HepG2 (cell line): Measurements from ENCODE around the gene MYO1E. TPM values are rescaled to one million over a fixed set of nuclear protein-coding genes. Genes with fewer than 3 reads are reported as not detected.

Source experiments
- ATAC-seq: fragments of 200-7000 bp; cut with Tn5 transposase; 3 replicates; pipeline ENCODE4 v1.9.1; 2020; ENCODE audit warnings: mild to moderate bottlenecking, moderate library complexity
- BruUV-seq: library from RNA; stranded (reverse); fragments of 400-500 nt; replicated peaks from 2 replicates; lab custom pipeline; 2021; lab: Mats Ljungman, UMichigan
- CTCF ChIA-PET: fragments of 300-600 bp; formaldehyde crosslinking; extraction: SDS; loops from one replicate; lab custom pipeline; 2021; ENCODE audit warnings: low total read pairs, inconsistent platforms, low intra/inter-chr PET ratio; lab: Yijun Ruan, JAX
- POLR2A ChIA-PET: fragments of 350-600 bp; sonication (Branson Sonifier 250); formaldehyde crosslinking; loops from one replicate; lab custom pipeline; 2020; ENCODE audit warnings: antibody characterized with exemption, inconsistent platforms; lab: Yijun Ruan, JAX
- DNase-seq: peaks from one replicate; pipeline ENCODE4 v3.0.0-alpha.2; 2015; ENCODE audit warnings: low spot score
- FAIRE-seq: peaks from 3 replicates; lab custom pipeline; 2011; peaks lifted over from hg19 to GRCh38; lab: Jason Lieb, UNC
- H2AFZ ChIP-seq: one replicate; pipeline ENCODE4 v1.6.1; 2011; ENCODE audit warnings: low read length, inconsistent platforms
- H3K27ac ChIP-seq: fragments of 300-600 bp; 3 replicates; pipeline ENCODE4 v1.8.0; 2011; ENCODE audit warnings: mixed run types, mild to moderate bottlenecking, mixed read lengths, low read length, inconsistent platforms; ENCODE audit not compliant: insufficient read depth; ENCODE audit errors: extremely low read length
- H3K27me3 ChIP-seq, 2 experiments: fragments of 200-600 bp in 1 of 2; 2 replicates in 1 of 2; 3 replicates in 1 of 2; pipeline versions ENCODE4 v1.6.0 to v1.8.0; 2011; ENCODE audit warnings: low read length in 2 of 2, mild to moderate bottlenecking in 2 of 2, moderate library complexity in 2 of 2, inconsistent platforms in 1 of 2; ENCODE audit not compliant: insufficient read depth in 2 of 2, control insufficient read depth in 1 of 2
- H3K36me3 ChIP-seq, 2 experiments: fragments of 200-600 bp in 1 of 2; replicated peaks in 1 of 2; 2 replicates in 1 of 2; 3 replicates in 1 of 2; pipeline versions ENCODE4 v1.5.1 to v1.8.0; 2011; ENCODE audit warnings: low read length in 2 of 2, inconsistent platforms in 1 of 2; ENCODE audit not compliant: insufficient read depth in 2 of 2, control insufficient read depth in 1 of 2
- H3K4me1 ChIP-seq: 2 replicates; pipeline ENCODE4 v1.5.1; 2012; ENCODE audit warnings: low read length, inconsistent platforms; ENCODE audit not compliant: insufficient read depth
- H3K4me2 ChIP-seq: 2 replicates; pipeline ENCODE4 v1.6.0; 2011; ENCODE audit warnings: low read depth, low read length, inconsistent platforms
- H3K4me3 ChIP-seq, 3 experiments: fragments of 200-600 bp in 1 of 3; sonication (generic), shearing (Covaris generic) in 1 of 3; replicated peaks in 1 of 3; 2 replicates each; pipeline ENCODE4 v1.5.1; 2011 to 2016; ENCODE audit warnings: low read length in 3 of 3, inconsistent platforms in 2 of 3, low read depth in 2 of 3, mild to moderate bottlenecking in 2 of 3, control low read depth in 1 of 3, mixed read lengths in 1 of 3; ENCODE audit not compliant: insufficient read depth in 1 of 3
- H3K79me2 ChIP-seq: one replicate; pipeline ENCODE4 v1.6.1; 2011; ENCODE audit warnings: low read length, inconsistent platforms; ENCODE audit not compliant: insufficient read depth
- H3K9ac ChIP-seq: 2 replicates; pipeline ENCODE4 v1.6.0; 2011; ENCODE audit warnings: mild to moderate bottlenecking, low read depth, low read length, inconsistent platforms; ENCODE audit not compliant: insufficient read depth
- H3K9me3 ChIP-seq: 2 replicates; pipeline ENCODE4 v1.5.1; 2012; ENCODE audit warnings: mild to moderate bottlenecking, low read length
- H4K20me1 ChIP-seq: 2 replicates; pipeline ENCODE4 v1.6.0; 2011; ENCODE audit warnings: inconsistent platforms, mild to moderate bottlenecking, low read length, moderate library complexity; ENCODE audit not compliant: insufficient read depth
- BCL6 ChIP-seq: IDR thresholded peaks from 2 replicates; pipeline ENCODE4 v1.6.1; 2016; ENCODE audit warnings: missing genetic modification reagents, missing compliant biosample characterization
- CREM ChIP-seq, 2 experiments: sonication (generic) in 1 of 2; formaldehyde crosslinking in 1 of 2; IDR thresholded peaks; 2 replicates each; pipeline versions ENCODE4 v1.4.0 to v1.6.1; 2016 to 2020; ENCODE audit warnings: antibody characterized with exemption in 1 of 2, mild to moderate bottlenecking in 1 of 2, missing genetic modification reagents in 1 of 2
- NR2F1 ChIP-seq, 2 experiments: fragments of 450-650 bp in 1 of 2; formaldehyde crosslinking in 1 of 2; IDR thresholded peaks; 2 replicates each; pipeline versions ENCODE4 v1.5.0 to v1.6.1; 2016 to 2020; ENCODE audit warnings: mild to moderate bottlenecking in 1 of 2, missing compliant biosample characterization in 1 of 2, missing genetic modification reagents in 1 of 2, moderate library complexity in 1 of 2
- RBAK ChIP-seq: sonication (generic); formaldehyde crosslinking; IDR thresholded peaks from 2 replicates; pipeline ENCODE4 v1.5.1; 2020; ENCODE audit warnings: mild to moderate bottlenecking, missing genetic modification reagents
- TOE1 ChIP-seq: sonication (generic); formaldehyde crosslinking; IDR thresholded peaks from 2 replicates; pipeline ENCODE4 v1.4.0; 2020; ENCODE audit warnings: mild to moderate bottlenecking, missing genetic modification reagents
- ZMYM4 ChIP-seq: sonication (generic); formaldehyde crosslinking; IDR thresholded peaks from 2 replicates; pipeline ENCODE4 v1.8.1; 2023; ENCODE audit warnings: mild to moderate bottlenecking, missing genetic modification reagents
- ZNF354B ChIP-seq: sonication (generic); formaldehyde crosslinking; IDR thresholded peaks from 2 replicates; pipeline ENCODE4 v1.8.0; 2022; ENCODE audit warnings: mild to moderate bottlenecking, missing genetic modification reagents
- WGBS: methylation state at CpG from one replicate; pipeline ENCODE4 v1.1.6; 2017; ENCODE audit warnings: low lambda C conversion rate; 5-methylcytosine and 5-hydroxymethylcytosine counted together
- in situ Hi-C: cut with HindIII; loops from 2 replicates; pipeline ENCODE4 v1.10.0; 2017; ENCODE audit warnings: low pct_unique_long_range_greater_than_20kb; ENCODE audit not compliant: extremely low pct_ligation_motif_present
- intact Hi-C: fragments of 100-400 bp; cut with micrococcal nuclease; formaldehyde crosslinking; loops from one replicate; pipeline ENCODE4 v1.10.0; 2022; ENCODE audit not compliant: unreplicated experiment
- polyA plus RNA-seq, 8 experiments: library from polyadenylated mRNA; depleted of rRNA in 3 of 8; stranded (reverse) in 7 of 8; unstranded in 1 of 8; fragments of >200 nt; fragmentation: Illumina TruSeq in 4 of 8; extraction: Trizol in 4 of 8; gene quantifications; 2 replicates each; pipeline versions ENCODE4 v1.2.1 to v1.2.3, GENCODE V29; 2011 to 2016; ENCODE audit warnings: low read depth in 4 of 8, missing spikeins in 1 of 8, mixed read lengths in 1 of 8; ENCODE audit not compliant: insufficient read depth in 1 of 8
- total RNA-seq, 5 experiments: library from RNA; depleted of rRNA; stranded (reverse); fragments of >200 nt; fragmentation: Illumina TruSeq; extraction: Trizol; gene quantifications; 2 replicates each; pipeline ENCODE4 v1.2.3, GENCODE V29; 2016; ENCODE audit warnings: low read depth in 1 of 5
- TF ChIP-seq, protein P1 (sequence below): sonication (generic); formaldehyde crosslinking; IDR thresholded peaks from 2 replicates; pipeline ENCODE4 v1.4.0; 2020; ENCODE audit warnings: missing genetic modification reagents
- TF ChIP-seq, protein P2 (sequence below): sonication (generic); formaldehyde crosslinking; IDR thresholded peaks from 2 replicates; pipeline ENCODE4 v1.4.0; 2020; ENCODE audit warnings: missing genetic modification reagents
- TF ChIP-seq, protein P3 (sequence below): sonication (generic); formaldehyde crosslinking; conservative IDR thresholded peaks from 2 replicates; pipeline ENCODE4 v1.4.0; 2020; ENCODE audit warnings: missing genetic modification reagents

Gene MYO1E
- total and polyA plus RNA-seq, 2 of the 13 experiments (the other 11 are each of a cell fraction or from before 2014, with no cell fraction given), result 15.7 to 25.1 TPM

DNA sequence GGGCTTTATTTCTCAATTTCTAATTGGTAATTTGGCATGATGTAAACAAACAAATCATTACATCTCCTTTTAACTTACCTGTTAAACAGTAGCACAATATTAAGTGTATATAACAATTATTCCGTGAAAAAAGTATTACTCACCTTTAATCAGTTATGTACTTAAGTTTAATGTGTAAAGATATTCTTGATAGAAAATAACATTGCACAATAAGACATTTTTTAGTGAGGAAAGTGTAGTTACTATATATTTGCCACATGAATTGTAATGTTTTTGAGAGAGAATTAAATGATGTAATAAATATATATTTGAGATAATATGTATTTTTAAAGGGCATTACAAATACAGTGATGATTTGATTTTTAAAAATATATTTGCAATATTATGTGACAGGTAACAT, 278.6 kb downstream of the MYO1E start:
- intact Hi-C loops, result no loop called here
- no peak for DNase-seq
- H3K9me3 ChIP-seq, result no peaks in the 10 kb centered on the region
- H3K36me3 ChIP-seq, result peaks cover 8 to 55% of the 10 kb centered on the region in 2 experiments
- H3K79me2 ChIP-seq, result no peaks in the 10 kb centered on the region
- POLR2A ChIA-PET, result no interaction called here
- FAIRE-seq, result no peak
- H3K27me3 ChIP-seq, result no peaks in the 10 kb centered on the region
- no peak overlapping the region for H2AFZ ChIP-seq
- no peak overlapping the region for H3K4me3 ChIP-seq
- H4K20me1 ChIP-seq, result no peaks in the 10 kb centered on the region
- WGBS, result 91% methylated on average over 1 of the region's 1 CpG
- TF ChIP-seq, protein P1, sequence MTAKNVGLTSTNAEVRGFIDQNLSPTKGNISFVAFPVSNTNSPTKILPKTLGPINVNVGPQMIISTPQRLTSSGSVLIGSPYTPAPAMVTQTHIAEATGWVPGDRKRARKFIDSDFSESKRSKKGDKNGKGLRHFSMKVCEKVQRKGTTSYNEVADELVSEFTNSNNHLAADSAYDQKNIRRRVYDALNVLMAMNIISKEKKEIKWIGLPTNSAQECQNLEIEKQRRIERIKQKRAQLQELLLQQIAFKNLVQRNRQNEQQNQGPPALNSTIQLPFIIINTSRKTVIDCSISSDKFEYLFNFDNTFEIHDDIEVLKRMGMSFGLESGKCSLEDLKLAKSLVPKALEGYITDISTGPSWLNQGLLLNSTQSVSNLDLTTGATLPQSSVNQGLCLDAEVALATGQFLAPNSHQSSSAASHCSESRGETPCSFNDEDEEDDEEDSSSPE (CRISPR knock-in tag), result no peak
- TF ChIP-seq NR2F1 (CRISPR knock-in tag; IDR thresholded peaks at IDR 0.05) (no peak), TOE1 (CRISPR knock-in tag) (no peak), BCL6 (CRISPR knock-in tag) (no peak), CREM (IDR thresholded peaks at IDR 0.05) (no peak), CREM (CRISPR knock-in tag; IDR thresholded peaks at IDR 0.05) (no peak), ZNF354B (CRISPR knock-in tag) (no peak), ZMYM4 (CRISPR knock-in tag) (no peak), RBAK (CRISPR knock-in tag) (no peak)
- TF ChIP-seq, protein P2, sequence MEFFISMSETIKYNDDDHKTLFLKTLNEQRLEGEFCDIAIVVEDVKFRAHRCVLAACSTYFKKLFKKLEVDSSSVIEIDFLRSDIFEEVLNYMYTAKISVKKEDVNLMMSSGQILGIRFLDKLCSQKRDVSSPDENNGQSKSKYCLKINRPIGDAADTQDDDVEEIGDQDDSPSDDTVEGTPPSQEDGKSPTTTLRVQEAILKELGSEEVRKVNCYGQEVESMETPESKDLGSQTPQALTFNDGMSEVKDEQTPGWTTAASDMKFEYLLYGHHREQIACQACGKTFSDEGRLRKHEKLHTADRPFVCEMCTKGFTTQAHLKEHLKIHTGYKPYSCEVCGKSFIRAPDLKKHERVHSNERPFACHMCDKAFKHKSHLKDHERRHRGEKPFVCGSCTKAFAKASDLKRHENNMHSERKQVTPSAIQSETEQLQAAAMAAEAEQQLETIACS (CRISPR knock-in tag), result no peak
- TF ChIP-seq, protein P3, sequence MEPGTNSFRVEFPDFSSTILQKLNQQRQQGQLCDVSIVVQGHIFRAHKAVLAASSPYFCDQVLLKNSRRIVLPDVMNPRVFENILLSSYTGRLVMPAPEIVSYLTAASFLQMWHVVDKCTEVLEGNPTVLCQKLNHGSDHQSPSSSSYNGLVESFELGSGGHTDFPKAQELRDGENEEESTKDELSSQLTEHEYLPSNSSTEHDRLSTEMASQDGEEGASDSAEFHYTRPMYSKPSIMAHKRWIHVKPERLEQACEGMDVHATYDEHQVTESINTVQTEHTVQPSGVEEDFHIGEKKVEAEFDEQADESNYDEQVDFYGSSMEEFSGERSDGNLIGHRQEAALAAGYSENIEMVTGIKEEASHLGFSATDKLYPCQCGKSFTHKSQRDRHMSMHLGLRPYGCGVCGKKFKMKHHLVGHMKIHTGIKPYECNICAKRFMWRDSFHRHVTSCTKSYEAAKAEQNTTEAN, result no peak
- TF ChIP-seq, all 625 proteins: peak for 0
- BruUV-seq, result no TSS peak
- Histone ChIP-seq H3K27ac (no peak overlapping the region), H3K4me2 (no peak overlapping the region), H3K4me1 (no peaks in the 10 kb centered on the region), H3K9ac (no peak overlapping the region)
- in situ Hi-C loops, result no loop called here
- CTCF ChIA-PET, result no interaction called here
- no peak for ATAC-seq
